Fibroblast of skin of left quadriceps (primary cell): ENCODE results near the gene RIC3.
A peak's percentile ranks its signal among the peaks of the same experiment; 100 is the strongest.

Experiments used
- DNase-seq, 2 experiments: peaks; one replicate each; pipeline ENCODE4 v3.0.0-alpha.2; 2013; ENCODE audit warnings: low read depth in 2 of 2

Gene RIC3

GRCh38 chr11:8102965-8103364 lies 65.9 kb downstream of the RIC3 start:
- DNase-seq = no peak

- DNase-seq = no peak
Measured at GRCh38 chr11:8102296-8102915, 66.4 kb downstream of the RIC3 start.

- DNase-seq = no peak
Measured at GRCh38 chr11:8101421-8101820, 67.4 kb downstream of the RIC3 start.

- DNase-seq = no peak
Measured at GRCh38 chr11:8100605-8101004, 68.2 kb downstream of the RIC3 start.

GRCh38 chr11:8100158-8100557 lies 68.7 kb downstream of the RIC3 start:
- DNase-seq = no peak

GRCh38 chr11:8099291-8099899 lies 69.4 kb downstream of the RIC3 start:
- peak; percentile 50 to 56 for DNase-seq

GRCh38 chr11:8098879-8099278 lies 69.9 kb downstream of the RIC3 start:
- DNase-seq = no peak

GRCh38 chr11:8098361-8098760 lies 70.5 kb downstream of the RIC3 start:
- DNase-seq = peak; percentile 32 to 44

- no peak for DNase-seq
Measured at GRCh38 chr11:8097926-8098325, 70.9 kb downstream of the RIC3 start.

- DNase-seq = no peak
Measured at GRCh38 chr11:8097468-8097867, 71.4 kb downstream of the RIC3 start.

- DNase-seq = no peak
Measured at GRCh38 chr11:8097062-8097461, 71.8 kb downstream of the RIC3 start.

- no peak for DNase-seq
Measured at GRCh38 chr11:8096575-8096974, 72.2 kb downstream of the RIC3 start.

GRCh38 chr11:8095806-8096522 lies 72.9 kb downstream of the RIC3 start:
- no peak for DNase-seq

- no peak for DNase-seq
Measured at GRCh38 chr11:8095371-8095770, 73.5 kb downstream of the RIC3 start.

GRCh38 chr11:8094656-8095055 lies 74.2 kb downstream of the RIC3 start:
- no peak for DNase-seq

GRCh38 chr11:8093931-8094575 lies 74.8 kb downstream of the RIC3 start:
- no peak for DNase-seq

- DNase-seq = peak in 1 of 2 experiments; percentile 36
Measured at GRCh38 chr11:8092587-8093424, 76.0 kb downstream of the RIC3 start.

- DNase-seq = no peak
Measured at GRCh38 chr11:8091721-8092120, 77.1 kb downstream of the RIC3 start.

GRCh38 chr11:8090756-8091155 lies 78.1 kb downstream of the RIC3 start:
- no peak for DNase-seq

GRCh38 chr11:8089791-8090510 lies 78.9 kb downstream of the RIC3 start:
- no peak for DNase-seq

GRCh38 chr11:8087756-8088155 lies 81.1 kb downstream of the RIC3 start:
- DNase-seq = no peak
